PFSK-1 (cell line): ENCODE results near the gene VTI1A.

Experiments
- FOXP2 ChIP-seq: optimal IDR thresholded peaks from 2 replicates; pipeline ENCODE3; 2011; ENCODE audit warnings: borderline replicate concordance, control low read depth, inconsistent platforms; ENCODE audit not compliant: insufficient read depth; ENCODE audit errors: extremely low read length, extremely low read depth
- POLR2AphosphoS5 ChIP-seq: IDR thresholded peaks from 2 replicates; pipeline ENCODE4 v1.6.1; 2012; ENCODE audit warnings: low read depth, mild to moderate bottlenecking, control low read depth, low read length, moderate library complexity
- SIN3A ChIP-seq: IDR thresholded peaks from 2 replicates; pipeline ENCODE4 v1.6.1; 2012; ENCODE audit warnings: mild to moderate bottlenecking, low read length, moderate library complexity, borderline replicate concordance; ENCODE audit not compliant: insufficient read depth
- TAF1 ChIP-seq: IDR thresholded peaks from 2 replicates; pipeline ENCODE4 v1.6.1; 2012; ENCODE audit warnings: low read length, control low read depth, borderline replicate concordance; ENCODE audit not compliant: insufficient read depth
- TF ChIP-seq, protein P1 (sequence below), 2 experiments: IDR thresholded peaks; 2 replicates each; pipeline versions ENCODE4 v1.6.1 to v1.8.0; 2011 to 2012; ENCODE audit warnings: low read depth in 2 of 2, low read length in 2 of 2, control low read depth in 1 of 2, inconsistent platforms in 1 of 2, mild to moderate bottlenecking in 1 of 2, moderate library complexity in 1 of 2; ENCODE audit not compliant: insufficient read depth in 1 of 2

Gene VTI1A

DNA sequence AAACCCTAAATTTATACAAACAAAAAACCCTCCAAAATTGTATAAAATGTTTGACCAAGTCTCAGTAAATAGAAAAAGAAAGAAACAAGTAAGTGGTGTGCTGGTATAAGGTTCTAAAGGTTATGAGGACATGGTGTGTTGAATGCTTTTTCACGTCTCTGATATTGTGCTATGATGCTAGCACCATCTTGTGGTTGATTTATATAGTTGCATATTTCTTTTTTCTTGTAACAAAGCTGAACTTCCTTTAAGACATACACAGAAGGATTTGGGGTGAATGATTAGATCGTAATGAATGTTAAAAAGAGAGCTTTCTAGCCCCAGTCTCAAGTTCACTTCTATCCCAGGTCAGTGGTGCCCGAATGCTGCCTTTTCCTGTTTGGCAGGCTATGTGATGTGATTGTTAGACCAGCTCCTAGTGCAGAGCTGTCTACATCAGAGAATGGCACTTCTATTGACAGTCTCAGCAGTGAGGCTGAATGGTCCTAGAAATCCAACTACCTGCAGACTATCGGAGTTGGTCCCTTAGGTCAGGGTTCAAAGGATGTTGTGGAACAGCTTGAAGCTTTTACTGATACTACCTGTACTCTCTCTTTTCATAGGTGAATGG, 25.0 kb downstream of the VTI1A start:
- TF ChIP-seq TAF1 (no peak), SIN3A (no peak), POLR2AphosphoS5 (no peak)

DNA sequence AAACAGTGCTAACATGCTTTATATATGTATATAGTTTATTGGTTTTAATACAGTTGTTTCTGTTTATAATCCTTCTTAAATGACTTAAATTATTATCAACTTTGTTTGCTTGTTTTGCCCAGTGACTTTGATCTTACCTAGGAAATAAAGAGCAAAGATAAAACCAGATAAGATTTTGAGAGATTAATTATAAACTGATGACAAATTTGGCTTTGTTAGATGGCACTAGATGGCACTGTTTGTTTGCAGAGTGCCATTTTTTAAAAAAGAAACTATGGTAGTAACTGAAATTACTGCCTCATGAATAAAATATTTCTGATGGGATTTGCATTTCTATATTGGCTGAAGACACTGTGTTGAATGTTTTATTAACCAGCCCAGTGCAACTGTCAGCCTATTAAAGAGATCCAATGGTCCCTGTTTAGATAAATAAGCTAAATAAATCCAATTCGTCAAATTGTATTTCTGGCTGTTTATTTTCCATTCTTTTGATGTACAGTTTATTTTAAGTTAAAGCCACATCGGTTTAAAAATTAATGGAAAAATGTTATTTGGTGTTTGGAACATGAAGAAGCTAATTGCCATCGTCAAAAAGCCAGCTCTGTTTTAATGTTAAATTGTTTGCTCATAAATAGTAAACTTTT, 28.7 kb downstream of the VTI1A start:
- TF ChIP-seq, protein P1, sequence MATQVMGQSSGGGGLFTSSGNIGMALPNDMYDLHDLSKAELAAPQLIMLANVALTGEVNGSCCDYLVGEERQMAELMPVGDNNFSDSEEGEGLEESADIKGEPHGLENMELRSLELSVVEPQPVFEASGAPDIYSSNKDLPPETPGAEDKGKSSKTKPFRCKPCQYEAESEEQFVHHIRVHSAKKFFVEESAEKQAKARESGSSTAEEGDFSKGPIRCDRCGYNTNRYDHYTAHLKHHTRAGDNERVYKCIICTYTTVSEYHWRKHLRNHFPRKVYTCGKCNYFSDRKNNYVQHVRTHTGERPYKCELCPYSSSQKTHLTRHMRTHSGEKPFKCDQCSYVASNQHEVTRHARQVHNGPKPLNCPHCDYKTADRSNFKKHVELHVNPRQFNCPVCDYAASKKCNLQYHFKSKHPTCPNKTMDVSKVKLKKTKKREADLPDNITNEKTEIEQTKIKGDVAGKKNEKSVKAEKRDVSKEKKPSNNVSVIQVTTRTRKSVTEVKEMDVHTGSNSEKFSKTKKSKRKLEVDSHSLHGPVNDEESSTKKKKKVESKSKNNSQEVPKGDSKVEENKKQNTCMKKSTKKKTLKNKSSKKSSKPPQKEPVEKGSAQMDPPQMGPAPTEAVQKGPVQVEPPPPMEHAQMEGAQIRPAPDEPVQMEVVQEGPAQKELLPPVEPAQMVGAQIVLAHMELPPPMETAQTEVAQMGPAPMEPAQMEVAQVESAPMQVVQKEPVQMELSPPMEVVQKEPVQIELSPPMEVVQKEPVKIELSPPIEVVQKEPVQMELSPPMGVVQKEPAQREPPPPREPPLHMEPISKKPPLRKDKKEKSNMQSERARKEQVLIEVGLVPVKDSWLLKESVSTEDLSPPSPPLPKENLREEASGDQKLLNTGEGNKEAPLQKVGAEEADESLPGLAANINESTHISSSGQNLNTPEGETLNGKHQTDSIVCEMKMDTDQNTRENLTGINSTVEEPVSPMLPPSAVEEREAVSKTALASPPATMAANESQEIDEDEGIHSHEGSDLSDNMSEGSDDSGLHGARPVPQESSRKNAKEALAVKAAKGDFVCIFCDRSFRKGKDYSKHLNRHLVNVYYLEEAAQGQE (IDR thresholded peaks at IDR 0.05; ENCODE audit: insufficient read depth in 1 of 2, low read depth in 2 of 2, low read length in 2 of 2), result no peak

GRCh38 chr10:112481602-112482001, 34.6 kb downstream of the VTI1A start:
- TF ChIP-seq POLR2AphosphoS5, result no peak
- no peak for TF ChIP-seq SIN3A
- TF ChIP-seq FOXP2, result no peak
- TF ChIP-seq TAF1, result no peak
- TF ChIP-seq, protein P1 (IDR thresholded peaks at IDR 0.05; ENCODE audit: insufficient read depth in 1 of 2, low read depth in 2 of 2, low read length in 2 of 2), result no peak

DNA sequence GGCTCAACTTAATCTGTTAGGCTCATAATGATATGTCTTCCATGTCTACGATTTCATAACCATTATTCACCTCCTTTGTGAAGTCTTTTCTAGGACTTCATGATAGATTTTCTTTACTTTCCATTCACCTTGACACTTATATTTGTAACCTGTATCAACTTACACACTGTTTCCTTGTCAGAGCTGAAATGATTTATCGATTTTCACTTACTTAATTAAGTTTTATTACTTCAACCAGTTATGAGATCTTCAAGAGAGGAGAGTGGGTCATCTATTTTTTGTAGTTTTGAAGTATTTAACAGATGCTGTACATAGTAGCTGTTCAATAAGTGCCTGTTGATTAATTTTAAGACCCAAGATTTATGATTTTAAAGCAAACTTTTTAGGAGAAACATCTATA, 37.4 kb downstream of the VTI1A start:
- TF ChIP-seq TAF1 (no peak), SIN3A (no peak), POLR2AphosphoS5 (no peak), FOXP2 (no peak)
- TF ChIP-seq, protein P1 (IDR thresholded peaks at IDR 0.05; ENCODE audit: insufficient read depth in 1 of 2, low read depth in 2 of 2, low read length in 2 of 2), result no peak

- TF ChIP-seq, protein P1 (IDR thresholded peaks at IDR 0.05; ENCODE audit: insufficient read depth in 1 of 2, low read depth in 2 of 2, low read length in 2 of 2), result no peak
- TF ChIP-seq TAF1 (no peak), FOXP2 (no peak), SIN3A (no peak), POLR2AphosphoS5 (no peak)
These were observed 40.9 kb downstream of the VTI1A start for GRCh38 chr10:112487964-112488363.
